22Rv1 (cell line): ENCODE results near the gene IQCE.

Experiments used
- H3K27ac ChIP-seq: fragments of 450-650 bp; 2 replicates; pipeline ENCODE4 v1.5.1; 2017
- ZFX ChIP-seq: fragments of 450-650 bp; IDR thresholded peaks from 2 replicates; pipeline ENCODE4 v1.6.1; 2017; ENCODE audit warnings: antibody characterized with exemption, borderline replicate concordance
- TF ChIP-seq, protein P1 (sequence below): fragments of 450-650 bp; IDR thresholded peaks from 2 replicates; pipeline ENCODE4 v1.5.1; 2017; ENCODE audit warnings: mild to moderate bottlenecking

IQCE gene

DNA sequence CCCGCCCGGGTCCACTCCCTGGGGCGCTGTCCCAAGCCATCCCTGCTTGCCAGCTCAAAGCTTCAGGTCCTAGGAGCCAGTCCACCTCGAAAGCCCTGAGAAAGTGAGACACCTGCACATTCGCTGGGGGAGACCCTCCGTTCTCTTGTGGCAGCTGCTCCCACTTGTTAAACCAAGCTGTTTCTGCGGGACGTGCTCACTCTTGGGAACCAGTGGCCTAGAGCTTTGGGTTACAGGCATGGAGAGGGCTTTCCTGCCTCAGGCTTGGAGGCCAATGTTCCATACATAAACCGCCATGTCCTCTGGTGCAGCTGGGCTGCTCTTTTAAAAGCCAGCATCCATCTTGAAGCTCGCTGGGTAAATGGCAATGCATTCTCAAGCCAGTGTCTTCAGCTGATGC, 53.1 kb downstream of the IQCE start:
- H3K27ac ChIP-seq: peak overlapping the region; percentile 55
- no peak for TF ChIP-seq ZFX
- TF ChIP-seq, protein P1, sequence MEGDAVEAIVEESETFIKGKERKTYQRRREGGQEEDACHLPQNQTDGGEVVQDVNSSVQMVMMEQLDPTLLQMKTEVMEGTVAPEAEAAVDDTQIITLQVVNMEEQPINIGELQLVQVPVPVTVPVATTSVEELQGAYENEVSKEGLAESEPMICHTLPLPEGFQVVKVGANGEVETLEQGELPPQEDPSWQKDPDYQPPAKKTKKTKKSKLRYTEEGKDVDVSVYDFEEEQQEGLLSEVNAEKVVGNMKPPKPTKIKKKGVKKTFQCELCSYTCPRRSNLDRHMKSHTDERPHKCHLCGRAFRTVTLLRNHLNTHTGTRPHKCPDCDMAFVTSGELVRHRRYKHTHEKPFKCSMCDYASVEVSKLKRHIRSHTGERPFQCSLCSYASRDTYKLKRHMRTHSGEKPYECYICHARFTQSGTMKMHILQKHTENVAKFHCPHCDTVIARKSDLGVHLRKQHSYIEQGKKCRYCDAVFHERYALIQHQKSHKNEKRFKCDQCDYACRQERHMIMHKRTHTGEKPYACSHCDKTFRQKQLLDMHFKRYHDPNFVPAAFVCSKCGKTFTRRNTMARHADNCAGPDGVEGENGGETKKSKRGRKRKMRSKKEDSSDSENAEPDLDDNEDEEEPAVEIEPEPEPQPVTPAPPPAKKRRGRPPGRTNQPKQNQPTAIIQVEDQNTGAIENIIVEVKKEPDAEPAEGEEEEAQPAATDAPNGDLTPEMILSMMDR: no peak

DNA sequence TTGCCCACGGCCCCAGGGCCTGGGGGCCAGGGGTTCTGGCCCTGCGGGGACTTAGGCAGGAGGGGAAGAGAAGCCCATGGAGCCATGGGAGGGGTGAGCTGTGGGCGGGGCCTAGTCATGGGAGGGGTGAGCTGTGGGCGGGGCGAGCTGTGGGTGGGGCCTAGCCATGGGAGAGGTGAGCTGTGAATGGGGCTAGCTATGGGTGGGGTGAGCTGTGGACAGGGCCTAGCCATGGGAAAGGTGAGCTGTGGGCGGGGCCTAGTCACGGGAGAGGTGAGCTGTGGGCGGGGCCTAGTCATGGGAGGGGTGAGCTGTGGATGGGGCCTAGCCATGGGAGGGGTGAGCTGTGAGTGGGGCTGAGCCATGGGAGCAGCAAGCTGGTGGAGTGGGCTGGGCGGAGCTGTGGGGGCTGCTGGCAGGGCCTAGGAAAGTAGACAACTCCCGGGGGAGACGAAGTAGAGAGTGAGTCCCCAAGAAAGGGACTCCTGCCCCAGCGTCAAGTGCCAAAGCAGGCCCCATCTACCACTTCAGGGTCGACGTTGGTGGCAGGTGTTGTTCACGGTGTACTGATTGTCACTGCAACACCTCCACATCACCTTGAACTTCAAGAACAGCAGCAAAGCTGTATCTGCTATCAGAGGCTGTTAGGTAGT, 53.8 kb downstream of the IQCE start:
- TF ChIP-seq, protein P1: no peak
- no peak for TF ChIP-seq ZFX
- H3K27ac ChIP-seq: peak overlapping the region; percentile 55

DNA sequence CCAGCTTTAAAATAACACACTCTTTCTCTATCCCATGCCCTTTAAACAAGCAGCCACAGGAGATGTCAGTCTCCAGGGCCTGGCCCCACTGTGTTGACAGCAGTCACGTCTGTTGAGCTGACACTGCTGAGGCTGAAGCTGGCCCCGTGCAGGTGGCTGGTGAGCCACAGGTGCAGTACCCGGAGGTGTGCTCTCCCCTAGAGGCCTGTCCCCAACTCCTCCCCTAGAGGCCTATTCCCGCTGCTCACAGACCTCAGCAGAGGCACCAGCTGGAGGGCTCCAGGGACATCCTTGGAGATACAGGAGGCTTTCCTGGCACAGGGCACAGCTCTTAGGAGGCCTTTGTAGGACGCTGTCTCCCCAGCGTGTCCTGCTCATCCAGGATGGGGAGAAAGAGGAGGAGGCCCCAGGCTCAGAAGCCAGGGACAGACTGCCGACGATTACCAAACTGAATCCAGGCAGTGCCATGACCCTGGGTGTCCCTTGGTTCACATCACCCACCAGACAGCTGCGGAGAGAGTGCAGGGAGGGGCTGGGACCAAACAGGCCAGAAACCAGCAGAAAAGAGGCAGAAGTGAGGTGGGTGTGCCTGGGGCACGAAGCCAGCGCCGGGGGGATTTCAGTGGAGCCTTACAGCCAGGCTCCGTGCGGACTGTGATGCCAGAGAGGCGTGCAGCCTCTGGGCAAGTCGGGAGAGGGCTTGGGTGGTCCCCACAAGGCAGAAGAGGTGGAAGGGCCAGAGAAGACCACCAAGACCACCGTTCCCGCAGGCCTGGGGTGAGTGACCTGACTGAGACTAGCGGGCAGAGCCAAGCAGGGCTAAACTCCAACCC, 54.5 kb downstream of the IQCE start:
- peak overlapping the region; percentile 25; the same call in 1 of the 2 replicates for H3K27ac ChIP-seq
- TF ChIP-seq, protein P1: no peak
- no peak for TF ChIP-seq ZFX

DNA sequence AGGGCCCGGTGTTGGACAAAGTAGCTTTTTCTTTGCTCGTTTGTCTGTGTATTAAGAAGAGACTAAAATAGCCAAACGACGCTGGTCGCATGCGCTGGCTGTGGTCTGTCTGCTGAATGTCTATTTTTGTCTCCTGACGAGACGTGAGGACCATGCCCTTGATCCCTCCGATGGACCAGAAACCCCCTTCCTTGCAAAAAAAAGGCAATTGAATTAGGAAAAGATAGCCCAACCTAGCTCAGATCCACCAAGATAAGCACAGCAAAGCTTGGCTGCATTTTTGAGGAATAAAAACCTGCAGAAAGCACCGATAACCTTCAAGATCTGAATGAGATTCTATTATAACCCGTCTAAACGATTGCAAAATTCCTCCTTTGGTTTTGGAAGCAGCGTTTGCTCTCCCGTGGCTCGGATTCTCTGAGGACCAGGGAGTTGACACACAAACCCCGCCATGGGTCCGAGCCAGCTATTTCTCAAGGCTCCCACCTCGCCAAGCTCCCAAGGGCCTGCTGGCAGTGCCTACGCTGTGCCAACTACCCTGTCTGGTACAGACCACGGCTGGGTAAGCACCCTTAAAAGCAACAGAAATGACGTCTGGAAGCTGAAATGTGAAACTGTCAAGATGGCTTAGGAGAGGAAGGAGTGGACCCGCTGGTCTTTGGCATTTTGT, 55.3 kb downstream of the IQCE start:
- no peak for TF ChIP-seq ZFX

DNA sequence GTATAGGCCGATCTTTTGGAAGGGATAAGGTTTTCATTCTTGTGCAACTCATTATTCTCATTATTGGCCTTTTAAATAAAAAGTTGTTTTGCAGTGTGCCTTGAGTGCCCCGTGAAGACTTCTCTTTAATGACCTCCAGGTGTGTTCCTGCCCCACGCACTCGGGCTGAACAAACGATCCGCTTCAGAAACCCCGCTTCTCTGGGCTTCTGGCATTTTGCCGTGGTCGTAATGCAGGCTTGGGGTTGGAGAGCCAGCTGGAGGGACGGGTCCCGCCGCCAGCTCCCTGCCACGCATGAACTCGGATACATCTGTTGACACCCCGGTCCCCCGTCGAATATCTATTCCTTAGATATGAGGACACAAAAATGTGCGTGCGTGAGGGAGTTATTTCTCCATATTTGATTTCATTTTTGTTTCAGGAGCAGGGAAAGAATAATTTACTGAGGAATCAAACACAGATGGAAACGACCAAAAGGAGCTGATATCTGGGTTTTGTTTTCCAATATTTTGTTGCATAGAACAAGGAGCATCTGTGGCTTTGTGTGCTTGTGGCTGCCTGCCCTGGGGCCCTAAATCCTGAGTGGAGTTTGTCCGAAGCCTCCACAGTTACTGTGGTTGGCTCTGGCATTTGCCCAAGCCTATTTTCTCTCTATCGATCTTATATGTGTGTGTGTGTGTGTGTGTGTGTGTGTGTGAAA, 56.0 kb downstream of the IQCE start:
- H3K27ac ChIP-seq: no peak overlapping the region
- no peak for TF ChIP-seq ZFX
- TF ChIP-seq, protein P1: no peak

More for the DNA sequence above, 55.3 kb downstream of the IQCE start:
- no peak overlapping the region for H3K27ac ChIP-seq

DNA sequence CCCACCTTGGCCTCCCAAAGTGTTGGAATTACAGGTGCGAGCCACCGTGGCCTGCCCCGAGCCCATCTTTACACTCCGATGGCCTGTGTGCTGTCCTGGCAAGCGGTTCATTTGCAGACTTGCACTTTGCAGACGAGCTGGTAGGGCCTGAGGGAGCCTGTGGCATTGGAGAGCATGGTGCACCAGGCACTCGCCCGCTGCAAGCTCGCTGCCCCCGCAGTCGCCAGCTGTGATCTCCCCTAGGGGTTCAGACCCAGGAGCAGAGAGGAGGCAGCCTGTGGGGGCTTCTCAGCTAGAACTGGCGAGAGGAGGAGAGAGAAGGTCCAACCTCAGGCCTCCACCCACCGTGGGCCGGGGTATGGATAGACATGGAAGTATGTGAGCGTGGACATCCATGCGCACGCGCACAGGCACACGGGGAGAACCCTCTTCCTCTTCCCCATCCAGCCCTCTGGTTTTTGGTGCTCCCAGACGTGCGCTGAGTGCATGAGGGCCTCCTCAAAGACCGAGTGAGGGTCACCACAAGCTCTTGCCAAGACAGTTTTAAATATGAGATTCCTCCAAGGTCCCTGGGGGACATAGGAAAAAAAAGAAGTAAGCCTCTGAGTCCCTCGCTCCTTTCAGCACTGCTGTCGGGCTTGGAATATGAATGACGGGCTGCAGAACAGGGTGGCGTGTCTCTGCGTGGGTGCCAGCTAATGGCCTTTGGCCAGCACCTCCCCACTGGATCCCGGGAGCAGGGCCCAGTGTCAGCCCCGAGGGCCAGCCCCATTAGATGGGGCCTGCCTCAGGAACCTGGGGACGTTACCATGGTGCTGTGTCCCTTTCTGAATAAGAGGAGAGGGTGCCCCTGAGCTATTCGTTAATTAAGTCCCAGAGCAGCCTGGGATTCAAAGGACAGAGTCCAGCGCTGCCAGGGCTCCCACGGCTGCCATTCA, 57.9 kb downstream of the IQCE start:
- no peak overlapping the region for H3K27ac ChIP-seq
- no peak for TF ChIP-seq ZFX
- TF ChIP-seq, protein P1: no peak
